PC-9 (cell line): ENCODE data around the gene PHLPP2.

ENCODE experiments used
- CTCF ChIP-seq: fragments of 200-600 bp; sonication (generic); conservative IDR thresholded peaks from 2 replicates; pipeline ENCODE4 v1.6.1; 2017; ENCODE audit warnings: mixed run types, antibody characterized with exemption, mild to moderate bottlenecking, moderate library complexity
- EZH2 ChIP-seq: fragments of 200-600 bp; sonication (generic); IDR thresholded peaks from 2 replicates; pipeline ENCODE4 v1.8.0; 2017; ENCODE audit warnings: antibody characterized with exemption, low read depth

- TF ChIP-seq EZH2 (no peak), CTCF (no peak)
Measured at GRCh38 chr16:71618429-71618828, 106.1 kb downstream of the PHLPP2 start.
